ENCODE measurements around the gene CXorf58.

DNA sequence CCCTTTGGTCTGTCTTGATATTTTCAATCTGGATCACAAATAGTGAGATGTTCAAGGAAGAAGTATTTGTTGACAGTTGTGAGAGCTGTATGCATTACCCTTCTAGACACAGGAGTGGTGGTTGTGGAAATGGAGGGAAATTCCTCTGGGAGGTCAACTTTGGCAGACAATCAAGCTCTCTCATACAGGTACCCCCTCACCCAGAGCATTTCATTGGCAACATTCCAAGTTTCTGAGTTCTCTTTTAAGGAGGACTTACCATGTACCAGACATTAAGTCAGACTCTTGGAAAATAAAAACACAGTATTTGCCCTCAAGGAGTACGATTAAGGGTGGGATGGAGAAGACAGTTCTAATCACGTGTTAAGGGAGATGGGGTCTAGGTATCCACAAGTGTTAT is 73.9 kb downstream of the CXorf58 start:
- TF ChIP-seq, protein P1, sequence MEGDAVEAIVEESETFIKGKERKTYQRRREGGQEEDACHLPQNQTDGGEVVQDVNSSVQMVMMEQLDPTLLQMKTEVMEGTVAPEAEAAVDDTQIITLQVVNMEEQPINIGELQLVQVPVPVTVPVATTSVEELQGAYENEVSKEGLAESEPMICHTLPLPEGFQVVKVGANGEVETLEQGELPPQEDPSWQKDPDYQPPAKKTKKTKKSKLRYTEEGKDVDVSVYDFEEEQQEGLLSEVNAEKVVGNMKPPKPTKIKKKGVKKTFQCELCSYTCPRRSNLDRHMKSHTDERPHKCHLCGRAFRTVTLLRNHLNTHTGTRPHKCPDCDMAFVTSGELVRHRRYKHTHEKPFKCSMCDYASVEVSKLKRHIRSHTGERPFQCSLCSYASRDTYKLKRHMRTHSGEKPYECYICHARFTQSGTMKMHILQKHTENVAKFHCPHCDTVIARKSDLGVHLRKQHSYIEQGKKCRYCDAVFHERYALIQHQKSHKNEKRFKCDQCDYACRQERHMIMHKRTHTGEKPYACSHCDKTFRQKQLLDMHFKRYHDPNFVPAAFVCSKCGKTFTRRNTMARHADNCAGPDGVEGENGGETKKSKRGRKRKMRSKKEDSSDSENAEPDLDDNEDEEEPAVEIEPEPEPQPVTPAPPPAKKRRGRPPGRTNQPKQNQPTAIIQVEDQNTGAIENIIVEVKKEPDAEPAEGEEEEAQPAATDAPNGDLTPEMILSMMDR (IDR thresholded peaks at IDR 0.05; ENCODE audit: low read length), result no peak
- TF ChIP-seq EZH2 (IDR thresholded peaks at IDR 0.05; ENCODE audit: borderline replicate concordance, low read length), result no peak
